ENCODE measurements around the gene RASAL2.
"Not testable (repeated sequence)": the region's sequence is repeated elsewhere in the genome, so short reads cannot be mapped to it uniquely, and the experiment has no call there.

DNA sequence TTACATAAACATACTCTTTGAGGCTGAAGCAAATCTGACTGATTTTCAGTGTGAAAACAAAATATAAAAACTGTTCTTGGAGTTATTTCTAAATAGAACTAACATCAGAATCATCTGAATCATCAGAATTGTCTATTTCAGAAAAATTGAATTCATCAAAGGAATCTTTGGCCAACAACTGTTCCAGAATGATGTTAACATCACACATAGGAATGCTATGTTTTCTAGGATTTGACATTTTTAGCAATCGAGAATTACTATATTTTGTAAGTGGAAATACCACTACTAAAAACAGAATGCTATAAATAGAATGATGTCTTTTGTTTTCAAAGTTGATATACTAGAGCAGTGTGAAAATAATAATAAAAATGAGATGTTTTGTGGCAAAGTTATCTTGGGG is 258.0 kb downstream of the RASAL2 start:
- TF ChIP-seq CTCF, POLR2A (IDR thresholded peaks at IDR 0.05): not testable (repeated sequence)
